Fibroblast of mammary gland (primary cell): ENCODE data around the gene PPP3CA.

Source experiments
- DNase-seq: peaks from one replicate; pipeline ENCODE4 v3.0.0-alpha.2; 2010; ENCODE audit warnings: low read depth
- H3K4me3 ChIP-seq: 2 replicates; pipeline ENCODE4 v1.5.1; 2011; ENCODE audit warnings: low read depth, mild to moderate bottlenecking, low read length, moderate library complexity; ENCODE audit not compliant: control insufficient read depth
- TF ChIP-seq, protein P1 (sequence below): conservative IDR thresholded peaks from 2 replicates; pipeline ENCODE4 v1.5.1; 2011; ENCODE audit warnings: low read depth, low read length, inconsistent platforms; ENCODE audit not compliant: control insufficient read depth, insufficient read depth

PPP3CA gene

GRCh38 chr4:101089168-101089567, 258.2 kb downstream of the PPP3CA start:
- H3K4me3 ChIP-seq, result no peak overlapping the region
- TF ChIP-seq, protein P1, sequence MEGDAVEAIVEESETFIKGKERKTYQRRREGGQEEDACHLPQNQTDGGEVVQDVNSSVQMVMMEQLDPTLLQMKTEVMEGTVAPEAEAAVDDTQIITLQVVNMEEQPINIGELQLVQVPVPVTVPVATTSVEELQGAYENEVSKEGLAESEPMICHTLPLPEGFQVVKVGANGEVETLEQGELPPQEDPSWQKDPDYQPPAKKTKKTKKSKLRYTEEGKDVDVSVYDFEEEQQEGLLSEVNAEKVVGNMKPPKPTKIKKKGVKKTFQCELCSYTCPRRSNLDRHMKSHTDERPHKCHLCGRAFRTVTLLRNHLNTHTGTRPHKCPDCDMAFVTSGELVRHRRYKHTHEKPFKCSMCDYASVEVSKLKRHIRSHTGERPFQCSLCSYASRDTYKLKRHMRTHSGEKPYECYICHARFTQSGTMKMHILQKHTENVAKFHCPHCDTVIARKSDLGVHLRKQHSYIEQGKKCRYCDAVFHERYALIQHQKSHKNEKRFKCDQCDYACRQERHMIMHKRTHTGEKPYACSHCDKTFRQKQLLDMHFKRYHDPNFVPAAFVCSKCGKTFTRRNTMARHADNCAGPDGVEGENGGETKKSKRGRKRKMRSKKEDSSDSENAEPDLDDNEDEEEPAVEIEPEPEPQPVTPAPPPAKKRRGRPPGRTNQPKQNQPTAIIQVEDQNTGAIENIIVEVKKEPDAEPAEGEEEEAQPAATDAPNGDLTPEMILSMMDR, result no peak
- DNase-seq, result no peak

DNA sequence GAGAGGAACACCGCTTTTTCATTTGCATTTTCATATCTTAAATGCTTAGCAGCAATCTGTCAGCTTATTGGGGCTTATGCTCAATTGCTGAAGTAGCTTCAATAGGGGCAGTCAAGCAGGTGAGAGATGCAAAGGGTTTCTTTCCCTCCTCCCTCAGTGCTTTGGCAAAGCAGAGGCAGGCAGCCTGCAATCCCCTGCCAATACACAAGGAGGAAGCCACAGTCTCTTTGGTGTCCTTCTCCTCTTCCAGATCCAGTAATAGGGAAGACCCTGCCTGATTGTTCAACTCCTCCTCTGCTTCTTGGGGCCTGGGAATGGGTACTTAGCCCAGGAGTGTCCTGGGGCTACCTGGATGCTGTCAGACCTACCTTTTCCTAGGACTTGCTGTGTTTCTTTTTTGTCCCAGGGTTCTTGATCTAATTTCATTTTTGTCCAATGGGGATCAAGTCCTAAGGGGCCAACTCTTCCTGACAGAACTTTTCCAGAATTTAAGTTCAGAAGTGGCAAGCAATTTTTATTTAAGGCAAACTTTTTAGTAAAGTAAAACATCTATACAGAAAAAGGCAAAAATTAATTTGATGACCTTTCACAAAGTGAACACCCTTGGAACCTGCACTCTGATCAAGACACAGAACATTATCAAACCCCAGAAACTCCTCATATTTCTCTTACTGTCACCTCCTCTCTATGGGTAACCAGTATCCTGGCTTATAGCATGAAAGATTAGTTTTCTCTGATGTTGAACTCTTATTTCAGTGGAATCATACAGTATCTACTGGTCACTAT, 260.3 kb downstream of the PPP3CA start:
- H3K4me3 ChIP-seq, result no peak overlapping the region
- no peak for DNase-seq
- TF ChIP-seq, protein P1, result peak; percentile 25

DNA sequence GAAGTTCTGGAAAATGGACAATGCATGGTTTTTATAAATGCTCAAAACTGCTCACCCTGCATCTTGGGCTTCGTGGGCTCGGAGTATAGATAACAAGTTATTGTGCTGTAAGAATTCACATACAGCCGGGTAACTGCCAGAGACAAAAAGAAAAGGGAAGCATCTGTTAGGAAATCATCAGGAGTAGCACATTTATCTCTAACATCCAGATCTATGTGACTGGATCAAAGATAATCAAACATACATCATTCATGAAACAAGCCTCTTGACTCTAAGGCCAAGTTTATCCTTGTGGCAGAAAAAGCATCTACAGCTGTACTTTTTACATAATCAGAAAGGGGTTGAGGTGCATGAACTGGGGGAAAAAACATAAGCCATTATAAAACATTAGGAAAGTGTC, 264.2 kb downstream of the PPP3CA start:
- no peak overlapping the region for H3K4me3 ChIP-seq
- DNase-seq, result no peak
- TF ChIP-seq, protein P1, result no peak

GRCh38 chr4:101081695-101082369, 265.5 kb downstream of the PPP3CA start:
- TF ChIP-seq, protein P1, result no peak
- H3K4me3 ChIP-seq, result no peak overlapping the region
- DNase-seq, result no peak

DNA sequence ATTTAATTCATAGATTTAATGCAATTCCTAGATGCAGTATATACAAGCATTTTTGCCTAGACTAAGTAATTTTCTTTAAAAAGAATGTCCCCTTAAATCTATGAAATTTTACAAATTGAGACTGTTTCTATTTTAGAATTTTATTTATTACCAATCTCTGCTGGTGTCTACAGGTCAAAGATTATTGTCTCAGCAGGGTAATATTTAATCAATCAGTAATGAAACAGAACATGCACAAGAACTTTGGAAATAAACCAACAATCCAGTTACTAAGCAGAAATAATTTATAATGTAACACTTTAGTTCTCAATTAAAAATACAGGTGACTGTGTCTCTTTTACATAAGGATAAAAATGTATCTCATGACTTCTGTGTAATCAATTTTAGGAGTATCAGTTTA, 266.2 kb downstream of the PPP3CA start:
- DNase-seq, result no peak
- TF ChIP-seq, protein P1, result no peak
- no peak overlapping the region for H3K4me3 ChIP-seq

DNA sequence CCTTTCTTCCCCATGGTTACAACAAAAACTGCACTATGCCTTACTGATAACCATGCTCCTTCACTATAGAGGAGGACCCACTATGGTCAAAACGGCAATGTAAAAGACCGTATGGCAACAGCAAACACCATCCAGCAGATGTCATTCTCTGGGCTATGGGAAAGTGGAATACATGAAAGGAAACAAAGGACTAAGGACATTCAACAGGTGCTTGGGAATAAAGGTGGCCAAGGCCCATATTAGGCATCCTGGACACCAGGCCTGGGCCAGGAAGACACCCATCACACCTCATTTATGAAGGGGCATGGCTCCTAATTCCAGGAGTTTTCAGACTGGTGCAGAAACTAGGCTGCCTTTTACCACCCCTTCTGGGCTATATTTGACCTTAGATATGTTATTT, 268.4 kb downstream of the PPP3CA start:
- no peak for DNase-seq
- TF ChIP-seq, protein P1, result no peak
- H3K4me3 ChIP-seq, result no peak overlapping the region
